Small intestine (tissue), 7 donors: ENCODE measurements around the gene PPIL1. TPM values are rescaled to one million over a fixed set of nuclear protein-coding genes. Genes with fewer than 3 reads are reported as not detected.
"Not testable (repeated sequence)": the region's sequence is repeated elsewhere in the genome, so short reads cannot be mapped to it uniquely, and the experiment has no call there.

Source experiments
- DNase-seq, 2 donors: peaks; one replicate each; pipeline versions ENCODE4 v3.0.0 to v3.0.0-alpha.2; 2013
- FAIRE-seq: peaks from 2 replicates; lab custom pipeline; 2012; peaks lifted over from hg19 to GRCh38; lab: Jason Lieb, UNC
- H3K27ac ChIP-seq, 3 donors: one replicate each; pipeline ENCODE4 v1.5.1; 2013; ENCODE audit warnings: low read length in 2 of 3, mild to moderate bottlenecking in 2 of 3, control low read depth in 1 of 3, inconsistent platforms in 1 of 3, low read depth in 1 of 3, moderate library complexity in 1 of 3
- H3K27me3 ChIP-seq, 3 donors: one replicate each; pipeline ENCODE4 v1.6.1; 2013; ENCODE audit warnings: low read length in 3 of 3, inconsistent platforms in 1 of 3; ENCODE audit not compliant: control insufficient read depth in 3 of 3, insufficient read depth in 3 of 3
- H3K36me3 ChIP-seq, 3 donors: one replicate each; pipeline ENCODE4 v1.6.1; 2013; ENCODE audit warnings: low read length in 3 of 3, inconsistent platforms in 1 of 3, low read depth in 1 of 3, mild to moderate bottlenecking in 1 of 3, moderate library complexity in 1 of 3; ENCODE audit not compliant: control insufficient read depth in 3 of 3, insufficient read depth in 2 of 3
- H3K4me1 ChIP-seq, 3 donors: one replicate each; pipeline ENCODE4 v1.6.1; 2013; ENCODE audit warnings: low read length in 2 of 3, inconsistent platforms in 1 of 3, low read depth in 1 of 3, mild to moderate bottlenecking in 1 of 3, moderate library complexity in 1 of 3; ENCODE audit not compliant: control insufficient read depth in 3 of 3, insufficient read depth in 2 of 3
- H3K4me3 ChIP-seq, 3 donors: one replicate each; pipeline ENCODE4 v1.5.1; 2013; ENCODE audit warnings: low read length in 3 of 3, control low read depth in 1 of 3, inconsistent platforms in 1 of 3, low read depth in 1 of 3, mild to moderate bottlenecking in 1 of 3, moderate library complexity in 1 of 3
- H3K9me3 ChIP-seq, 2 donors: one replicate each; pipeline ENCODE4 v1.6.1; 2013; ENCODE audit warnings: low read depth in 1 of 2, low read length in 1 of 2; ENCODE audit not compliant: control insufficient read depth in 2 of 2, insufficient read depth in 1 of 2
- WGBS, 3 donors: extraction: QIAGEN DNeasy Blood & Tissue Kit; methylation state at CpG; one replicate each; pipeline ENCODE4 v1.1.7; 2013; 5-methylcytosine and 5-hydroxymethylcytosine counted together
- polyA plus RNA-seq, 4 donors: library from polyadenylated mRNA; stranded (reverse) in 3 of 4; unstranded in 1 of 4; fragments of 200-250 nt in 3 of 4; fragments of 120-200 nt in 1 of 4; gene quantifications; one replicate each; pipeline versions ENCODE4 v1.2.1 to v1.2.3, GENCODE V29; 2013
- donor health status: healthy with polysubstance abuse.
- donor health status: control.
- donor health status: control.
- donor health status: Bipolar disorder and iron deficiency.
- donor health status: healthy.

PPIL1 gene
- polyA plus RNA-seq, 4 donors = 8.1 to 37.3 (median 19.2) TPM

DNA sequence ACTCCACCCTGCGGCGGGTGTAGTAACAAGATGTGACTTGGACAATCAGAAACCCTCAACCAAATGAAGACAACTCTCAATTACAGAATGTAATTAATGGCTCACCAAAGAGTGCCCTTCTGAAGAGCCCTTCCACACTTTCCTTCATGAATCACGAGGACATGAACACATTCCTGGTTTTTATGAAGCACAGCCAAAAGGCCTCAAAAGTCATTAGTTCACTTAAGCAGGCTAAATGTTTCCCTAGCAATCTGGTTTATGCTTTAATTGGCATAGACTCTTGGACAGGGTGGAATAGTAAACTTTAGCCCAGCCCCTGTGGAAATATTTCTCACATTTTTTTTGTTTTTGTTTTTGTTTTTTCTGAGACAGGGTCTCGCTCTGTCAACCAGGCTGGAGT, 55.8 kb downstream of the PPIL1 start:
- 83 to 89% (median 84%) methylated on average over 4 of the region's 4 CpGs for WGBS, 3 donors
- no peaks in the 10 kb centered on the region for H3K27me3 ChIP-seq
- FAIRE-seq (no peak), DNase-seq (no peak)
- no peak overlapping the region for H3K27ac ChIP-seq
- H3K4me1 ChIP-seq = peaks cover 0 to 10% (median 0%) of the 10 kb centered on the region in 3 donors
- H3K4me3 ChIP-seq = no peak overlapping the region
- no peaks in the 10 kb centered on the region for H3K36me3 ChIP-seq
- H3K9me3 ChIP-seq = no peaks in the 10 kb centered on the region

DNA sequence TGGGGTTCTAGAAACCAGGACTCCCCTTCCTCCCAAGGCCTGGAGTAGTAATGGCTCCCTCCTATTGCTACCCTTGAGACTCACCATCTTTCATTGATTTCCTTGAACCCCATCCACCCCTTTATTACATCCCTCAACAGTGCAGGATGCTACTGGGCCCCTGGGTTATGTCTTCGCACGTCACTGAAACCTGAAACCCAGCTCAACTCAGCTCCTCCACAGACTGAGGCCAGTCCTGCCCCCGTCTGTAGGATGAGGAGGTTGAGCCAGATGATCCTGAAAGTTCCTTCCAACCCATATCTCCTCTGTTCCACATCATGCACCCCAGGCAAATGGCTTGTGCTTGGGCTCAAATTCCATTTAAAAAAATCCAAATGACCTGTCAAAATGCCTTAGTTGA, 56.8 kb downstream of the PPIL1 start:
- 81 to 91% (median 86%) methylated on average over 3 of the region's 3 CpGs for WGBS, 3 donors
- H3K9me3 ChIP-seq = no peaks in the 10 kb centered on the region
- H3K27ac ChIP-seq = no peak overlapping the region
- H3K36me3 ChIP-seq = no peaks in the 10 kb centered on the region
- no peak overlapping the region for H3K4me3 ChIP-seq
- DNase-seq = no peak
- FAIRE-seq = no peak
- no peaks in the 10 kb centered on the region for H3K27me3 ChIP-seq
- H3K4me1 ChIP-seq = peaks cover 0 to 10% (median 0%) of the 10 kb centered on the region in 3 donors

DNA sequence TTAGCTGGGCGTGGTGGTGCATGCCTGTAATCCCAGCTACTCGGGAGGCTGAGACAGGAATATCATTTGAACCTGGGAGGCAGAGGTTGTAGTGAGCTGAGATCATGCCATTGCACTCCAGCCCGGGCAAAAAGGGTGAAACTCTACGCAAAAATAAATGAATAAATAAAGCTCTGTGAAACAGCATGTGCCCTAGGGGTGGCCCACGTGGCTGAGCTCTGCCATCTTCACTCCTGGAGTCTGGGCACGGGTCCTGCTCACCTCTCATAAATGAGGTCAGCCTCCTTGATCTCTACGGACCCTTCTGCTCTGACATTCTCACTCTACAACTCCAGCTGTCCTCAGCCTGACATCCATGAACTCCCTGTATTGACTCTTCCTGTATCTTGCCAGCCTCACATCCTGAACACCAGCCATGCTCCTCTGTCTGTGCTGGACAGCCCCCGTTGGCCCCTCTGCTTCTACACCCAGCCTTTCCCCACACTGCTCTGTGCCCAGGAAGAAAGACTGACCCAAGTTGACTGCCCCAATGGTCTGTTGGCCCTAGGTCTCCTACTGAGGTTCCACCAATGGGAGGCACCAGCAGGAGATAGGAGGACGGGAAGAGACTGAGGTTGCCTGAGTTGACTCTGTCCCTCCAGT, 57.3 kb downstream of the PPIL1 start:
- no peak overlapping the region for H3K27ac ChIP-seq
- no peaks in the 10 kb centered on the region for H3K9me3 ChIP-seq
- 86 to 90% (median 89%) methylated on average over 9 of the region's 9 CpGs for WGBS, 3 donors
- no peak for DNase-seq
- H3K4me1 ChIP-seq = peaks cover 0 to 10% (median 0%) of the 10 kb centered on the region in 3 donors
- H3K36me3 ChIP-seq = no peaks in the 10 kb centered on the region
- no peak for FAIRE-seq
- no peaks in the 10 kb centered on the region for H3K27me3 ChIP-seq
- no peak overlapping the region for H3K4me3 ChIP-seq

DNA sequence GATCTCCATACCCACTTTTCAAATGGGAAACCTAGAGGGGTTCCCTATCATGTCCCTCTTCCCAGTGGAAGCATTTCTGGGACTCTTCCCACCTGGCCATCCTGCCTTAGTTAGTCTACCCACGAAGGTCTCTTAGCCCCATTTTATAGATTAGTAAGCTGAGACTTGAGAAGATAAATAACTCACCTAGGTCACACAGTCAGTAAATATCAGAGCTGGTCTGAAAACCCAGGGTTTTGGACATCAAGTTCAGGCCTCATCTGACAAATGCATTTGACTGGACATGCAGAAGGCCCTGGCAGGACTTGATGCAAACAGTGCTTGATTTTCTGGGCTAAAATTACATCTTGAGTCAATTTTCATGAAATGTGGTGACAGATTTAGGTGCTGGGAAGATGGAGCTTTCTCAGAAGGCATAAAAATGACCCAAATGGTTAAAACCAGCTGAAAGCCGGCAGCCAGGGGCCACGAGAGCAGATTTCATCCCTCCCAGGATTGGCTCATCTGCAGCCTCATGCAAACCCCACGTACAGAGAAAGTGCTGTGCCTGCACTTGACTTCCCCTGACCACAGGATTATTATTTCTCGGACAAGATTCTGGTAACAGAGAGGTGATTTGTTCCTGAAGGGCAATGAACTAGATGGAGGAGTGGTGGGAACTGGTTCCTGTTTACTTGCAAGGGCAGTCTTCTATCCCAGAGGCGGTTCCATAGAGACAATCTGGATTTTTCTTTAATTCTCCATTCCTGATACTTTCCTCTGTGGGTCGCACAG, 58.5 kb downstream of the PPIL1 start:
- FAIRE-seq (no peak), DNase-seq (no peak)
- H3K4me3 ChIP-seq = no peak overlapping the region
- no peaks in the 10 kb centered on the region for H3K36me3 ChIP-seq
- peaks cover 0 to 7% (median 0%) of the 10 kb centered on the region in 3 donors for H3K4me1 ChIP-seq
- WGBS, 3 donors = 78 to 89% (median 81%) methylated on average over 7 of the region's 7 CpGs
- H3K27ac ChIP-seq = no peak overlapping the region
- no peaks in the 10 kb centered on the region for H3K9me3 ChIP-seq
- no peaks in the 10 kb centered on the region for H3K27me3 ChIP-seq

DNA sequence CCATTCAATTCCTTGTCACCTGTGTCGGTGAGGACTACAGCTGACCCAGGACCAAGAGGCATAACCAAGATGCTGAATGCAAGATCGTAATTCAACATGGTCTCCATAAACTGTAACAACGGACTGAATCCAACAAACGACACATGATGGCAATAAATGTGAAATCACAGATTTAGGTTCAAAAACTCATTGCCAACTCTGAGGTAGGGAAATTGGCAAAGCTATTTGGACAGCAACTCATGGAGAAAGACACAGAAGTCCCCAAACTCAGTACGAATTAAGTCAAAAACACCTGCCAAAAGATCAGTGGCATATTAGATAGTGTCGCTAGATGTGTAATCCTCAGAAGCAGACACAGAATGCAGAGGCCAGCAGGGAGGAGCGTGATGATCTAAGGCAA, 60.4 kb downstream of the PPIL1 start:
- WGBS, 3 donors = 92 to 94% (median 92%) methylated on average over 7 of the region's 7 CpGs
- no peak overlapping the region for H3K27ac ChIP-seq
- DNase-seq (no peak), FAIRE-seq (no peak)
- H3K4me3 ChIP-seq = no peak overlapping the region
- H3K9me3 ChIP-seq = no peaks in the 10 kb centered on the region
- no peaks in the 10 kb centered on the region for H3K36me3 ChIP-seq
- H3K4me1 ChIP-seq = no peaks in the 10 kb centered on the region
- H3K27me3 ChIP-seq = no peaks in the 10 kb centered on the region

DNA sequence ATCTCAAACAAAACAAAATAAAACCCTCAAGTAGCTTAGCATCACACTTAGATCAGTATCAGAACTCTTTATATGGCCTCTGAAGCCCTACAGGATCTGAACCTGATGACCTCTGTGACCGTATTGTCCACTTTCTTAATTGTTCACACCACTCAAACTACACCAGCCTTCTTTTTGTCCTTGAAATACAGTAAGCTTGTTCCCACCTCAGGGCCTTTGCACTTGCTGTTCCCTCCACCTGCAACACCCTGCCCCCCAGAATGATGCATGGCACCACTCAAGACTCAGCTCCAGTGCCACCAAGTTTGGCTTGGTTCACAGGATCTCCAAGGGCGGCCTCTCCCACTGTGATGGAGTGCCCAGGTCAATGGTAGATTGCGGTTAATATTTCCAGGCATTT, 61.1 kb downstream of the PPIL1 start:
- Histone ChIP-seq H3K4me1 (no peaks in the 10 kb centered on the region), H3K9me3 (no peaks in the 10 kb centered on the region), H3K4me3 (no peak overlapping the region), H3K36me3 (no peaks in the 10 kb centered on the region), H3K27ac (no peak overlapping the region), H3K27me3 (no peaks in the 10 kb centered on the region)
- FAIRE-seq (no peak), DNase-seq (no peak)
- WGBS, 3 donors = 65 to 79% (median 71%) methylated on average over 3 of the region's 3 CpGs

DNA sequence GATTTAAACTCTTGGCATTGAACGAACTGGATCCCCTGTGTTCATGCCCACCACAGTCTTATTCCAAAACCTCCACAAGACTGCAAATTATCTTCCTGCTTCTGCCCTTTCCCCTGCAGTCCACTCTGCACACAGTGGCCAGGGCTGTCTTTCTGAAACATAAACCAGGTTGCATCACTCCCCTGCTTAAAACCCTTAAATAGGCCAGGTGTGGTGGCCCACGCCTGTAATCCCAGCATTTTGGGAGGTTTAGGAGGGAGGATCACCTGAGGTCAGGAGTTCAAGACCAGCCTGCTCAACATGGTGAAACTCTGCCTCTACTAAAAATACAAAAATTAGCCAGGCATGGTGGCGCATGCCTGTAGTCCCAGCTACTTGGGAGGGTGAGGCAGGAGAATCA, 61.6 kb downstream of the PPIL1 start:
- not testable (repeated sequence) for H3K9me3 ChIP-seq, H3K4me1 ChIP-seq, FAIRE-seq, DNase-seq, H3K27ac ChIP-seq, H3K4me3 ChIP-seq, H3K36me3 ChIP-seq, H3K27me3 ChIP-seq
- whole genome bisulfite sequencing, 3 donors = 88 to 92% (median 89%) methylated on average over 3 of the region's 3 CpGs

DNA sequence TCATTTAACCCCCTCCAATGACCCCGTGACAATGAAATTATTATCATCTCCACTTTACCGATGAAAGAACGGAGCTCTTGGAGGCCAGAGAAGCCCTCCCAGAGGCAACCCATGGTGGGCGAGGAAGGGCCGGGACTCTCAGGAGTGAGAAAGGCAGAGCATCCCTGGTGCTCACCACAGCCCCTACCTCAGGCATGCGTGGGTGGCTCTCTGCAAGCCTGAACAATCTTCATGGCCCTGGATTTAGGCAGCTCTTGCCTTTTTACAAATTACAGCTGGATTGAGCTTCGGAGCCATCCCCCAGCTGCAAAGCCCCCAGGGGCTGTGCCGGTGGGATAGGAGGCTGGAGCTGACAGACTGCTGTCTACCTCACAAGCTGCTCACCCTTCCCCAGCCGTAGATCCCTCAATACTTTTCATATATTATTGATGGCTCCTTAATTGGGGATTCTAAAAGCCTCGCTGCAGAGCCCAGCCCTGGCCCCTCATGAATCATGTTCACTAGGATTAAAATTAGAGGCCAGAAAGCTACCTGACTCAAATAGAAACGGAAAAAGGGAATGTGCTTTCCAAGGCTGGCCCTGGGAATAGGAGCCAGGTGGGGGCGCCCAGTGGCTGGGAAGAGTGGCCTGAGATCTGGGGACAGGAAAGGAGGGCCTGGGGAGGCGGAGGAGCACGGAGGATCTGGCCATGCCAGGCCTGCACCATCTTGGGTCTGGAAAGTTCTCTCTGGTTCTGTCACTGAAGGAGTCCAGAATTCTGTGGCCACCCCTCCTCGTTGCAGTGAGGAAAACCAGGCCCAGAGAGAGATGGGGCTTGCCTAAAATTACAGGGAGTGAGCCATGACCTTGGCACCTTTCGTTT, 64.4 kb downstream of the PPIL1 start:
- Histone ChIP-seq H3K27me3 (peaks cover 0 to 12% (median 0%) of the 10 kb centered on the region in 3 donors), H3K27ac (no peak overlapping the region), H3K9me3 (no peaks in the 10 kb centered on the region), H3K4me3 (no peak overlapping the region), H3K36me3 (no peaks in the 10 kb centered on the region), H3K4me1 (no peaks in the 10 kb centered on the region)
- DNase-seq (no peak), FAIRE-seq (no peak)
- WGBS, 3 donors = 86 to 89% (median 86%) methylated on average over 16 of the region's 16 CpGs
